Memory B cell (primary cell): ENCODE measurements around the gene SIGLEC11.
A peak's percentile ranks its signal among the peaks of the same experiment; 100 is the strongest.
"Not testable (repeated sequence)": the region's sequence is repeated elsewhere in the genome, so short reads cannot be mapped to it uniquely, and the experiment has no call there.

Experiments used
- ATAC-seq: fragments of 150-1000 bp; cut with Tn5 transposase; 2 replicates; pipeline ENCODE4 v1.10.0; 2021; ENCODE audit warnings: low read depth, mild to moderate bottlenecking, moderate library complexity
- DNase-seq, 2 donors: peaks; one replicate each; pipeline ENCODE4 v3.0.0; 2022; ENCODE audit warnings: low spot score in 2 of 2
- H3K27ac Mint-ChIP-seq: one replicate; pipeline ENCODE4 v1.8.0; 2022; ENCODE audit warnings: mild to moderate bottlenecking, moderate library complexity, mixed read lengths
- H3K27me3 Mint-ChIP-seq: one replicate; pipeline ENCODE4 v1.8.0; 2022; ENCODE audit warnings: mixed read lengths
- H3K36me3 Mint-ChIP-seq: one replicate; pipeline ENCODE4 v1.8.0; 2022; ENCODE audit warnings: mild to moderate bottlenecking, mixed read lengths
- H3K4me1 Mint-ChIP-seq: one replicate; pipeline ENCODE4 v1.8.0; 2022; ENCODE audit warnings: mixed read lengths
- H3K4me3 Mint-ChIP-seq: one replicate; pipeline ENCODE4 v1.8.0; 2022; ENCODE audit warnings: mild to moderate bottlenecking, moderate library complexity, mixed read lengths
- H3K9me3 Mint-ChIP-seq: one replicate; pipeline ENCODE4 v1.8.0; 2022; ENCODE audit warnings: mixed read lengths

SIGLEC11 gene

DNA sequence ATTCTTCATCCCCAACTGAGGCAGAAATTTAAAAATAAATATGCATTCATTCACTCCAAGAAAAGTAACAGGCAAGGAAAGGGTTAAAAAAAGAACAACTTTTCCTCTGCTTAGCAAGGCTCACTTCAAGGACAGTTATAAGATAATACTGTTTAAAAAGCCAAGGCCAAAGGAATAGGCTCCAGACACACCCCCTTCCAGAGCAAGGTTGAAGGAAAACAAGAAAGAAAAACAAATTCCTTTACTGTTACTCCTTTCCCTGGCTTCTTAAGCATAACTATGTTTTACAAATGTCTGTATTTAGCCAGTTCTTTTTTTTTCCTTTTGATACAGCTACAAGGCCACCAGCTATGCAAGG, 8.5 kb downstream of the SIGLEC11 start:
- Mint-ChIP-seq H3K9me3 (no peaks in the 10 kb centered on the region), H3K27ac (no peak overlapping the region), H3K36me3 (no peaks in the 10 kb centered on the region), H3K4me3 (no peak overlapping the region), H3K4me1 (peaks cover 15% of the 10 kb centered on the region), H3K27me3 (peaks cover 13% of the 10 kb centered on the region)
- ATAC-seq (no peak), DNase-seq (no peak)

DNA sequence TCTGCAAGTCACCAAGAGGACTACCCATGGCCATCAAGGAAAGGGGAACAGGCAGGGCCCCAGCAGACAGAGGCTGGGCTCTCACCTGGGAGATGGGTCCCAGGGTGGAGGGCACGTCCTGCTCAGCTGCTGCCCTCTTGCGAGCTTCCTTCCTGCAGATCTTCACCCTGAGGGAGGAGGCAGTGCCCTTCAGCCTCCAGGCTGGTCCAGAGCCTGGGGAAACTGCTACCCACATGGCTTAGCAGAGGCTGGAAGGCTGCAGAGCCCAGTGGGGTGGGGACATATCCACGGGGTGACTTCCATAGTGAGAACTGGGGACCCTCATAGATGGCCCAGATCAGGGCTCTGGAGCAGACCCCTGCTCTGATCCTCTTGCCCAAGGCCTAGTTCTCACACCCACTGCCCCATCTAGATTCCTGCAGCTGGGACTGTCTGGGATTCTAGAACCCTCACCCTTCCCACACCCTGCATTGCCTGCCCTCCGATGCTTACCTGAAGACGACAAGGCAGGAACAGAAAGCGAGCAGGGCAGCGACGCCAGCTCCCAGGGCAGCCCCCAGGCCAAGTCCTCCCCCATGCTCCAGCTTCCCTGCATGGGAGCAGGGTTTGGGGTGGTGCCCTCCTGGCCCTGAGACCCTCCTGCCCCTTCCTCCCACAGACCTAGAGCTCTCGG, 9.0 kb downstream of the SIGLEC11 start:
- Mint-ChIP-seq H3K4me1 (peaks cover 15% of the 10 kb centered on the region), H3K27me3 (peaks cover 13% of the 10 kb centered on the region), H3K9me3 (no peaks in the 10 kb centered on the region), H3K27ac (no peak overlapping the region), H3K4me3 (no peak overlapping the region), H3K36me3 (no peaks in the 10 kb centered on the region)
- ATAC-seq: no peak
- no peak for DNase-seq

DNA sequence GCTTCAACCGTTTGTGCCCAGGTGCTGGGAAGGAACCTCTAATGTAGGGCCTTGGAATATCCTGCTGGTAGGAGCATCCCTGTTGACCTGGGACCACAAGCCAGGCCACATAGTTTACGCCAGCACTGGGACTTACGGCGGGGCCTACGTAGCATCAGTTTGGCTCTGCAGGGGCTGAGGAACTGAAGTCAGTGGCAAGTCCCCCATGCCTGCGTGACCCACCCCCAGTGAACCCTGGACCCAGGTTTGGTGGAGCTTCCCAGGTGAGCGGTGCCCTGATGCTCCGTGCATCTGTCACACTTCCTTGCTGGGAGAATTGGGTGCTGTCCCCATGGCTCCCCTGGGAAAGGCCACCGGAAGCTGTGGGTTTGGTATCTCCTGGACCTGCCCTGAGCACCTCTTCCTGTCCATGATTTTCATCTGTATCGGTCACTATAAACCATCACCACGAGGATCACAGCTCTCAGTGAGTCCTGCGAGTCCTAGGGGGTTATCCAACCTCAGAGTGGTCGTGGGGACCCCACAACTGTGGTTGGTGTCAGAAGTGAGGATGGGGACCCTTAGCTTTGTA, 9.9 kb downstream of the SIGLEC11 start:
- no peak for DNase-seq
- H3K9me3 Mint-ChIP-seq: no peaks in the 10 kb centered on the region

DNA sequence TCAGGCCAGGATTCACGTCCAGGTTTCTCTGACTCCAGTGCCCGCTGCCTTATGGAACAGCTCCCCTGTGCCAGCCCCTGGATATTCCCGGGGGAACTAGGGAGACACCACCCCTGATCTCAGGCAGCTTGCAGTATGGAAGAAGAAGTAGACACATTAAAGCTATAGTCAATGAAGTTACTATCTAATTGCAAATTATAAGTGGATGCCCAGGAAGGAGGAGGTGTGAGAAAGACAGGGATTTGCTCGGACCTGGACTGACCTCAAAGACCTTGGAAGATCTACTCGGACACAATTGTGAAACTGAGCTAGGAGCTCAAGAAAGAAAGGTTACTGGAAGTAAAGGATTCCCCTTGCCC, 10.4 kb downstream of the SIGLEC11 start:
- Mint-ChIP-seq H3K4me1 (peaks cover 15% of the 10 kb centered on the region), H3K4me3 (no peak overlapping the region), H3K36me3 (no peaks in the 10 kb centered on the region), H3K27ac (no peak overlapping the region), H3K9me3 (no peaks in the 10 kb centered on the region), H3K27me3 (peaks cover 15% of the 10 kb centered on the region)
- DNase-seq: no peak
- no peak for ATAC-seq

More for the DNA sequence above, 9.9 kb downstream of the SIGLEC11 start:
- ATAC-seq: no peak
- Mint-ChIP-seq H3K36me3 (no peaks in the 10 kb centered on the region), H3K4me1 (peaks cover 15% of the 10 kb centered on the region), H3K4me3 (no peak overlapping the region), H3K27ac (no peak overlapping the region), H3K27me3 (peaks cover 15% of the 10 kb centered on the region)

DNA sequence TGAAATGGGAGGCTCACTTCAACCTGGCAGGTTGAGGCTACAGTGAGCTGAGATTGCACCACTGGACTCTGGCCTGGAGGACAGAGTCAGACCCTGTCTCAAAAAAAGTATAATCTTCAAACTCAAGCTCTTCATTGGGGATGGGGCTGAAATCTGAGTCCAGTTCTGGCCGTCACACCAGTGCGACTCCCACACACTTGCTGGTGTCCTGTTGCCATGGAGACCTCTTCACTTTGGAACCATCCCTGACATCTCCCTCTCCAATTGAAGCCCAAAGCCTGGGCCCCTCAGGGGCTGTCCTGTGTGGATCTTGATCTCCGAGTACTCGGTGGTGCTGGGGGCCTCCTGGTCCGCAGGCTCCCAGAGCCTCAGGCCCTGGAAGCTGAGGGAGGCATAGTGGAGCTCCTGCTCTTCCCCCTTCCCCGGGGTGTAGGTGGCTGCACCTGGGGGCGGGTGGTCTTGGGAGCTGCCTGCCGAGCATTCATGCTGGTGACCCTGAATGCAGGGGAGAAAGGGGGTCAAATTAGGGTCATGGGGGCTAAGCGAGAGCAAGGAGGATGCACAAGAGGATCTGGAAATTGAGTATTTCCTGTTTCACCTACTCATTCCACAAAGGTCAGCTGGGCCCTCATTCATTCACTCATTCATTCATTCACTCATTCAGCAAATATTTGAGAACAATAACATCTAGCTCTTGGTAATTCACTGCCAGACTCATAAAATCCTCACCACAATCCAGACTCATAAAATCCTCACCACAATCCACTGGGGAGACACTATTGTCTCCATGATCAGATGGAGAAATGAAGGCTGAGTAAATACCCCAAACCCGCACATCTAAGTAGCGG, 11.0 kb downstream of the SIGLEC11 start:
- DNase-seq: no peak
- Mint-ChIP-seq H3K27me3 (peaks cover 12% of the 10 kb centered on the region), H3K9me3 (peaks cover 2% of the 10 kb centered on the region), H3K27ac (no peak overlapping the region), H3K36me3 (no peaks in the 10 kb centered on the region), H3K4me3 (no peak overlapping the region), H3K4me1 (peaks cover 19% of the 10 kb centered on the region)
- no peak for ATAC-seq

DNA sequence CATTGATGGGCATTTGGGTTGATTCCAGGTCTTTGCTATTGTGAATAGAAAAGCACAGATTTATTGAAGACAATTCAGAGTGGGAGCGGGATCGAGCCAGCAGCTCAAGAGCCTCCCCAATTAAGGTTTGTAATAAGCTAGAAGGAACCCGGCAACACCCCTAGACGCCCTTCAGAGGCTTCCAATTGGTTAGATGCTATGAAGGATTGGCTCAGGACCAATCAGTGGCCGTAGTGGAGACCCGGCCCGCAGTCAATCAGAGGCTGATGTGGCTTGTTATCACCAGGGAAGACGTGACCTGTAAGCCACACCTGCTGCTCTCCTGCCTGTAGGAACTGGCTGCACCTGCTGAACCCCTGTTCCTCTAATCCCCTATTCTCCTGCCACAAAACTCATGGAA, 14.6 kb downstream of the SIGLEC11 start:
- DNase-seq (no peak), ATAC-seq (no peak)
- Mint-ChIP-seq H3K9me3 (peaks cover 4% of the 10 kb centered on the region), H3K27ac (no peak overlapping the region), H3K4me3 (no peak overlapping the region), H3K36me3 (no peaks in the 10 kb centered on the region), H3K4me1 (peaks cover 12% of the 10 kb centered on the region), H3K27me3 (peaks cover 11% of the 10 kb centered on the region)

DNA sequence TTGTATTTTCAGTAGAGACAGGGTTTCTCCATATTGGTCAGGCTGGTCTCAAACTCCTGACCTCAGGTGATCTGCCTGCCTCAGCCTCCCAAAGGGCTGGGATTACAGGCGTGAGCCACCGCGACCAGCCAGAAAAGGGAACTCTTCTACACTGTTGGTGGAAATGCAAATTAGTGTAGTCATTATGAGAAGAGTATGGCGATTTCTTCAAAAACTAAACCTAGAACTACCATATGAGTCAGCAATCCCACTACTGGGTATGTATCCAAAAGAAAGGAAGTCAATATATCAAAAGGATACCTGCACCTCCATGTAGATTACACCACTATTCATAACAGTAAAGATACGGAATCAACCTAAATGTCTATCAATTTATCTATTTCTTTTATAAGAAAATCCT, 16.4 kb downstream of the SIGLEC11 start:
- peak; percentile 73 for ATAC-seq
- not testable (repeated sequence) for H3K36me3 Mint-ChIP-seq, DNase-seq, H3K27ac Mint-ChIP-seq, H3K4me3 Mint-ChIP-seq, H3K4me1 Mint-ChIP-seq, H3K9me3 Mint-ChIP-seq
- H3K27me3 Mint-ChIP-seq: peaks cover 11% of the 10 kb centered on the region

DNA sequence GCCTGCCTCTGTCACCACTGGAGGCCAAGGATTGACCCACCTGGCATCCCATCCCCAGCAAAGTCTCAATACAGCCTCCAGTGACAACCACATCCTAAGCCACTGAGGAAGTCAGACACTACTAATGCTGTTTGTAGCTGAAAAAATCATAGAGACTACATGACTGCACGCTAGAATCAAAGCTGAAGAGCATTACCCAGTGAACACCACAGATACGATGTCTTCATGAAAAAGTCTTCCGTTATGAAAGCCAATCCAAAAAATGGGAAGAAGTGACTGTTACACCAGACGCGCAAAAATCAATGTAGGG, 20.5 kb downstream of the SIGLEC11 start:
- ATAC-seq: no peak
- Mint-ChIP-seq H3K9me3 (peaks cover 4% of the 10 kb centered on the region), H3K27me3 (peaks cover 9% of the 10 kb centered on the region)

DNA sequence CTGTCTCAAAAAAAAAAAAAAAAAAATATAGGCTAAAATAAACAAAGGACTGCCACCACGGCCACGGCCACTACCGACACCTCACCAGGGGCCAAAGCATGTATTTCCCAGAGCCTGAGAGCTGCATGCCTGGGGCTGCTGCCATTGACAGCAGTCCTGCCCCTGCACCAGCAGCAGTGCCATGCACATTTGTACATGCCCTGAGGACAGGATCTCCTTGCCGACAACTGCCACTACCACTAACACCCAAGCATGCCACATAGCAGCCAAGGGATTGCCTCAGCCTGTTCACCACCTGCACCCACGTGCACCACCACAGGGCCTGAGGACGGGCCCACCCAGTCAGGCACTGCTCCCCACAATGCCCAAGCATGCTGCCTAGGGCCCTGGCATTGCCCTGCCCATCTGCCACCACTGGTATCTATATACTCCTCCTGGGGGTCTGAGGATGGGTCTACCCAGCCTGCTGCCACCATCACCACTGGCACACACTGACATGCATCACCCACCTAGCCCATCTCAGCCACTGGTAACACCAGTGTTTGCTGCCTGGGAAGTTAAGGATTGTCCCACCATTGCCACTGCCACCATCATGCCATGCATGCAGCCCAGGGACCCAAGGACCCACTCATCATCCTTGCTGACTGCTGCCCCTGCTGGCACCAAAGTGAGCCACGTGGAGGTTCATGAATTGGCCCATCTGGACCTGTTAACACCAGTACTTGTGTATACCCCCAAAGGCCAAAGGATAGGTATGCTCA, 21.1 kb downstream of the SIGLEC11 start:
- Mint-ChIP-seq H3K27me3 (peaks cover 9% of the 10 kb centered on the region), H3K4me3 (no peak overlapping the region), H3K9me3 (peaks cover 3% of the 10 kb centered on the region), H3K36me3 (no peaks in the 10 kb centered on the region), H3K27ac (no peak overlapping the region), H3K4me1 (peaks cover 3% of the 10 kb centered on the region)
- ATAC-seq (no peak), DNase-seq (no peak)

More for the DNA sequence above, 20.5 kb downstream of the SIGLEC11 start:
- Mint-ChIP-seq H3K4me3 (no peak overlapping the region), H3K4me1 (peaks cover 7% of the 10 kb centered on the region), H3K36me3 (no peaks in the 10 kb centered on the region), H3K27ac (no peak overlapping the region)
- DNase-seq: no peak

DNA sequence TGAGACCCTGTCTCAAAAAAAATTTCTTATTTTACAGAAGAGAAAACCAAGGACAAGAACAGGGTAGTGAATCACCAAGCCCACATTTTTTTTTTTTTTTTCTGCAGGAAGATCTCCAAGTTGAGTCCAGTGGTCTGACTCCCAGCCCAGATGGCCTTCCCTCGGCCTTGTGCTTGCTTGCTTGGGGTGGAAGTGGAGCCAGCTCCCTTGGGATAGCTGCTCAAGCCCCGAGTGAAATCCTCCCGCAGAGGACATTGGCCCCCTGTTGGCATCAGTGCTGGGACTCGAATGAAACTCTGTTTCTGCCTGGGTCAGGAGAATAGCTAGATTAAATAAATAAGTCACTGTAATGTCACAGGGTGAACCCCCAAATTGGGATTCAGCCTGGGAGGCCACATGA, 22.3 kb downstream of the SIGLEC11 start:
- Mint-ChIP-seq H3K36me3 (no peaks in the 10 kb centered on the region), H3K27me3 (peaks cover 6% of the 10 kb centered on the region), H3K27ac (no peak overlapping the region), H3K9me3 (no peaks in the 10 kb centered on the region), H3K4me3 (no peak overlapping the region), H3K4me1 (no peaks in the 10 kb centered on the region)
- ATAC-seq (no peak), DNase-seq (no peak)

DNA sequence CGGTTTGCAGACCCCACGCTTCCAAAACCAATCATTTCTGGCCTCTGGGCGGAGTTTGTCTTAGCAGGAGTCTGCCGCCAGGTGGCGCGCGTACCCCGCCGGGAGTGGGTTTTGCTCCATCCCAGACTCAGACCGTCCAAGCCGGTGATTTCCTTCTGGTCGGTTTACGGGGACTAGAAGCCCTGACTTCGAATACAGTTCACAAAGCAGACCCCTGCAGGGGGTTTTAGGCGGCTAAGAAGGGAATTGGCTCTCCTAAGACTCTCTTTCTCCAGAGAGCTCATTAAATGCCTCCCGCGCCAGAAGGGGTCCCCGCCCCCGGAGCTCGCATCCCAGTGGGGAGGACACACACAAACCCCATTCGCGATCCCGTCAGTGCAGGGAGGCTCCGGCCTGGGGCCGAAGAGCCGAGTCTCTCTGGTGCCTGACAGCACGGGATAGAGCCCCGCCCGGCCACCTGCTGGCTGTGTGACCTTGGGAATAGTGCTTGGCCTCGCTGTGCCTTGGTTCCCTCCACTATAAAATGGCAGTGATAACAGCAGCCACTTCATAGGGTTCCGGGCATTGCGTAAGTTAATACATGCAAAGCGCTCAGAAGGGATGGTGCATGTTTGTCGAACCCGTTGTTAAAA, 23.1 kb downstream of the SIGLEC11 start:
- H3K4me3 Mint-ChIP-seq: no peak overlapping the region
- no peak overlapping the region for H3K27ac Mint-ChIP-seq
- peaks cover 4% of the 10 kb centered on the region for H3K36me3 Mint-ChIP-seq
- ATAC-seq (peak; percentile 87), DNase-seq (peak; percentile 79 to 86)
- peaks cover 2% of the 10 kb centered on the region for H3K4me1 Mint-ChIP-seq
- H3K27me3 Mint-ChIP-seq: peaks cover 5% of the 10 kb centered on the region
- peaks cover 1% of the 10 kb centered on the region for H3K9me3 Mint-ChIP-seq

DNA sequence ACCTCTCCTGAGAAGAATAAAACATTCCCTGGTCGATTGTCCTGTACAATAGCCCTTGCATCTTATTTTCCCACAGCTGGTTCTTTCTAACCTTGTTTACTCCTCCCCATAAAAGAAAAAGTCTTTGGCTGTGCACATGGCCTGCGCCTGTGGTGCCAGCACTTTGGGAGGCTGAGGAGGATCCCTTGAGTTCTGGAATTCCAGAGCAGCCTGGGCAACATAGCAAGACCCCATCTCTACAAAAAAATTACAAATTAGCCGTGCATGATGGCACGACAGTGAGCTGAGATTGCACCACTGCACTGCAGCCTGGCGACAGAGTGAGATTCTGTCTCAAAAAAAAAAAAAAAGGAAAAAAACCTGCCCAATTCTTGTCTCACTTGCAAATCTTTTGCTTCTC, 24.4 kb downstream of the SIGLEC11 start:
- Mint-ChIP-seq H3K36me3 (peaks cover 10% of the 10 kb centered on the region), H3K4me3 (no peak overlapping the region), H3K27me3 (peaks cover 5% of the 10 kb centered on the region), H3K4me1 (peaks cover 5% of the 10 kb centered on the region), H3K9me3 (peaks cover 1% of the 10 kb centered on the region), H3K27ac (no peak overlapping the region)
- no peak for ATAC-seq
- no peak for DNase-seq

DNA sequence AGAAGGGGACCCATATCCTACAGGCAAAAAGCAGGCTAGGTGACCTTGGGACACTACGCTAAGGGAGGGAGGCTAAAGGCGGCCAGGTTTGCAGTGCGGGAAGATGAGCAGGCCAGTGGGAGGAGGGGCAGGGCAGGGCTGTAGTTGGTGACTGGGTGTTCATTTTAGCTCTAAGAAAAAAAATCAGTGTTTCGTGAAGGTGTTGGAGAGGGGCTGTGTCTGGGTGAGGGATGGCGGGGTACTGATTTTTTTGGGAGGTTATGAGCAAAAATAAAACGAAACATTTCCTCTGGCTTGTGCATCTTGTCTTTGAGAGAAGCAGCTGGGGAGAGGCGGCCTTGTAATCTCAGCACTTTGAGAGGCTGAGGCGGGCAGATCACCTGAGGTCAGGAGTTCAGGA, 27.3 kb downstream of the SIGLEC11 start:
- no peaks in the 10 kb centered on the region for H3K27me3 Mint-ChIP-seq
- no peak overlapping the region for H3K4me3 Mint-ChIP-seq
- H3K4me1 Mint-ChIP-seq: peaks cover 19% of the 10 kb centered on the region
- H3K27ac Mint-ChIP-seq: no peak overlapping the region
- peaks cover 15% of the 10 kb centered on the region for H3K36me3 Mint-ChIP-seq
- peaks cover 7% of the 10 kb centered on the region for H3K9me3 Mint-ChIP-seq
- DNase-seq: no peak
- no peak for ATAC-seq

DNA sequence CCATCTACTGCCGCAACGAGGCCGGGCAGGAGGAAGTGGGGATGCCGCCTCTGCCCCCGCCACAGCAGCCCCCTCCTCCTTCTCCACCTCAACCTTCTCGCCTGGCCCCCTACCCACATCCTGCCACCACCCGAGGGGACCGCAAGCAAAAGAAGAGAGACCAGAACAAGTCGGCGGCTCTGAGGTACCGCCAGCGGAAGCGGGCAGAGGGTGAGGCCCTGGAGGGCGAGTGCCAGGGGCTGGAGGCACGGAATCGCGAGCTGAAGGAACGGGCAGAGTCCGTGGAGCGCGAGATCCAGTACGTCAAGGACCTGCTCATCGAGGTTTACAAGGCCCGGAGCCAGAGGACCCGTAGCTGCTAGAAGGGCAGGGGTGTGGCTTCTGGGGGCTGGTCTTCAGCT, 28.2 kb downstream of the SIGLEC11 start:
- Mint-ChIP-seq H3K4me1 (peaks cover 24% of the 10 kb centered on the region), H3K9me3 (peaks cover 7% of the 10 kb centered on the region), H3K36me3 (peaks cover 15% of the 10 kb centered on the region), H3K27me3 (no peaks in the 10 kb centered on the region), H3K27ac (no peak overlapping the region), H3K4me3 (no peak overlapping the region)
- ATAC-seq (no peak), DNase-seq (no peak)
